SU-DHL-6 (cell line): ENCODE data around the gene ACTN1.

Experiments used
- H2AFZ ChIP-seq: fragments of 200-600 bp; sonication (generic); 2 replicates; pipeline ENCODE4 v1.6.1; 2014; ENCODE audit warnings: low read depth, mild to moderate bottlenecking, moderate library complexity, mixed read lengths, antibody characterized with exemption, low read length; ENCODE audit not compliant: severe bottlenecking
- H3F3A ChIP-seq: fragments of 200-600 bp; shearing (Covaris generic); 2 replicates; pipeline ENCODE4 v1.6.0; 2016; ENCODE audit warnings: antibody characterized with exemption, mild to moderate bottlenecking; ENCODE audit not compliant: insufficient read depth
- H3K27ac ChIP-seq: fragments of 200-600 bp; sonication (generic); 2 replicates; pipeline ENCODE4 v1.5.1; 2016; ENCODE audit warnings: low read depth, mild to moderate bottlenecking, low read length, moderate library complexity, mixed read lengths
- H3K27me3 ChIP-seq: fragments of 200-600 bp; sonication (generic), shearing (Covaris generic); 2 replicates; pipeline ENCODE4 v1.6.0; 2014; ENCODE audit warnings: mild to moderate bottlenecking, low read length
- H3K36me3 ChIP-seq: fragments of 200-600 bp; sonication (generic); 2 replicates; pipeline ENCODE4 v1.6.1; 2014; ENCODE audit warnings: mild to moderate bottlenecking, low read length, mixed read lengths
- H3K4me2 ChIP-seq: fragments of 300-600, 200-600 bp; shearing (Covaris generic), sonication (generic); 2 replicates; pipeline ENCODE4 v1.6.0; 2014; ENCODE audit warnings: low read length, low read depth, mild to moderate bottlenecking; ENCODE audit not compliant: poor library complexity, severe bottlenecking
- H3K4me3 ChIP-seq: fragments of 200-600 bp; sonication (generic); 2 replicates; pipeline ENCODE4 v1.5.1; 2014; ENCODE audit warnings: antibody characterized with exemption, low read length, mild to moderate bottlenecking, mixed read lengths; ENCODE audit not compliant: insufficient read depth, poor library complexity, severe bottlenecking
- H3K79me2 ChIP-seq: fragments of 200-600 bp; sonication (generic); 2 replicates; pipeline ENCODE4 v1.6.1; 2014; ENCODE audit warnings: mild to moderate bottlenecking, low read length, moderate library complexity; ENCODE audit not compliant: insufficient read depth
- H3K9ac ChIP-seq: fragments of 200-600 bp; sonication (generic); 2 replicates; pipeline ENCODE4 v1.7.0; 2014; ENCODE audit warnings: mild to moderate bottlenecking, low read length
- H3K9me2 ChIP-seq: fragments of 200-600 bp; sonication (generic); replicated peaks from 2 replicates; pipeline ENCODE4 v1.6.1; 2014; ENCODE audit warnings: low read length; ENCODE audit not compliant: insufficient read depth
- H3K9me3 ChIP-seq: fragments of 200-600 bp; sonication (generic); 2 replicates; pipeline ENCODE4 v1.6.1; 2014; ENCODE audit warnings: low read length, mixed read lengths; ENCODE audit not compliant: insufficient read depth
- H4K20me1 ChIP-seq: fragments of 200-600 bp; sonication (generic); 2 replicates; pipeline ENCODE4 v1.6.1; 2014; ENCODE audit warnings: low read depth, mild to moderate bottlenecking, antibody characterized with exemption, low read length, moderate library complexity, mixed read lengths
- CTCF ChIP-seq: fragments of 200-600 bp; sonication (generic); IDR thresholded peaks from one replicate; pipeline ENCODE4 v1.5.1; 2017; ENCODE audit warnings: antibody characterized with exemption, mild to moderate bottlenecking, low read length, moderate library complexity; ENCODE audit not compliant: insufficient read depth, poor library complexity, severe bottlenecking
- EZH2phosphoT487 ChIP-seq: fragments of 200-600 bp; sonication (generic), shearing (Covaris generic); conservative IDR thresholded peaks from 2 replicates; pipeline ENCODE4 v1.6.1; 2018; ENCODE audit warnings: mild to moderate bottlenecking, antibody characterized with exemption, low read length, moderate library complexity, mixed read lengths

Gene ACTN1

GRCh38 chr14:68927089-68927488 is 52.0 kb downstream of the ACTN1 start:
- no peaks in the 10 kb centered on the region for H3K9me2 ChIP-seq
- H3K79me2 ChIP-seq: no peaks in the 10 kb centered on the region
- no peak overlapping the region for H2AFZ ChIP-seq
- H3K4me3 ChIP-seq: no peak overlapping the region
- TF ChIP-seq CTCF (no peak), EZH2phosphoT487 (no peak)
- H3K9me3 ChIP-seq: peaks cover 13% of the 10 kb centered on the region; the same call in 1 of the 2 replicates
- H3F3A ChIP-seq: no peaks in the 10 kb centered on the region
- H3K36me3 ChIP-seq: no peaks in the 10 kb centered on the region
- no peak overlapping the region for H3K4me2 ChIP-seq
- no peaks in the 10 kb centered on the region for H4K20me1 ChIP-seq
- no peak overlapping the region for H3K27ac ChIP-seq
- no peaks in the 10 kb centered on the region for H3K27me3 ChIP-seq
- no peak overlapping the region for H3K9ac ChIP-seq

GRCh38 chr14:68926236-68926635 is 52.9 kb downstream of the ACTN1 start:
- Histone ChIP-seq H3K9ac (no peak overlapping the region), H3F3A (no peaks in the 10 kb centered on the region), H4K20me1 (no peaks in the 10 kb centered on the region), H2AFZ (no peak overlapping the region), H3K4me2 (no peak overlapping the region), H3K4me3 (no peak overlapping the region), H3K9me2 (no peaks in the 10 kb centered on the region), H3K9me3 (peaks cover 13% of the 10 kb centered on the region; the same call in 1 of the 2 replicates), H3K27me3 (no peaks in the 10 kb centered on the region), H3K36me3 (no peaks in the 10 kb centered on the region), H3K79me2 (no peaks in the 10 kb centered on the region), H3K27ac (no peak overlapping the region)
- TF ChIP-seq CTCF (no peak), EZH2phosphoT487 (no peak)

- Histone ChIP-seq H3K4me3 (no peak overlapping the region), H4K20me1 (no peaks in the 10 kb centered on the region), H3K9ac (no peak overlapping the region), H3F3A (no peaks in the 10 kb centered on the region), H2AFZ (no peak overlapping the region), H3K79me2 (no peaks in the 10 kb centered on the region), H3K9me3 (peaks cover 13% of the 10 kb centered on the region; the same call in 1 of the 2 replicates), H3K9me2 (no peaks in the 10 kb centered on the region), H3K27ac (no peak overlapping the region), H3K4me2 (no peak overlapping the region), H3K36me3 (no peaks in the 10 kb centered on the region), H3K27me3 (no peaks in the 10 kb centered on the region)
- TF ChIP-seq EZH2phosphoT487 (no peak), CTCF (no peak)
Observed at GRCh38 chr14:68925373-68925772, 53.7 kb downstream of the ACTN1 start.
